ENCODE data around the gene TTC24.

DNA sequence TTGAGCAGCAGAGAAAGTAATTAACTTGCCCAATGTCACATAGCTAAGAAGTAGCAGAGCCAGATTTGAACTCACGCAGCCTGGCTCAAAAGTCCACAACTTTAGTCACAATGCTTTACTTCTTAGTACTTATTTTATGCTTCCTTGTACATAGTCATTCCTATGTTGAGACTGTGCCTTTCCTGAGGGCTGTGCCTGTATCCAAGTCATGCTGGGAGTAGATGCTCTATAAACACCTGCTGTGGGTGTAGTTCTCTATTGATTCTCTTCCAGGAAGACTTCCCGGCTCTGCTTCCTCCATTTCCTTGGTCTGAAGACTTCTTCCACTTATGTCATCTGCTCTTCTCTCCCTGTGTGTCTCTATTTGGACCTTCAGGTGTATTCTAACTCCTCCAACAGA is 23.8 kb upstream of the TTC24 start:
- TF ChIP-seq, protein P1, sequence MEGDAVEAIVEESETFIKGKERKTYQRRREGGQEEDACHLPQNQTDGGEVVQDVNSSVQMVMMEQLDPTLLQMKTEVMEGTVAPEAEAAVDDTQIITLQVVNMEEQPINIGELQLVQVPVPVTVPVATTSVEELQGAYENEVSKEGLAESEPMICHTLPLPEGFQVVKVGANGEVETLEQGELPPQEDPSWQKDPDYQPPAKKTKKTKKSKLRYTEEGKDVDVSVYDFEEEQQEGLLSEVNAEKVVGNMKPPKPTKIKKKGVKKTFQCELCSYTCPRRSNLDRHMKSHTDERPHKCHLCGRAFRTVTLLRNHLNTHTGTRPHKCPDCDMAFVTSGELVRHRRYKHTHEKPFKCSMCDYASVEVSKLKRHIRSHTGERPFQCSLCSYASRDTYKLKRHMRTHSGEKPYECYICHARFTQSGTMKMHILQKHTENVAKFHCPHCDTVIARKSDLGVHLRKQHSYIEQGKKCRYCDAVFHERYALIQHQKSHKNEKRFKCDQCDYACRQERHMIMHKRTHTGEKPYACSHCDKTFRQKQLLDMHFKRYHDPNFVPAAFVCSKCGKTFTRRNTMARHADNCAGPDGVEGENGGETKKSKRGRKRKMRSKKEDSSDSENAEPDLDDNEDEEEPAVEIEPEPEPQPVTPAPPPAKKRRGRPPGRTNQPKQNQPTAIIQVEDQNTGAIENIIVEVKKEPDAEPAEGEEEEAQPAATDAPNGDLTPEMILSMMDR (IDR thresholded peaks at IDR 0.05; ENCODE audit: low read depth, low read length), result no peak
- TF ChIP-seq, protein P2, sequence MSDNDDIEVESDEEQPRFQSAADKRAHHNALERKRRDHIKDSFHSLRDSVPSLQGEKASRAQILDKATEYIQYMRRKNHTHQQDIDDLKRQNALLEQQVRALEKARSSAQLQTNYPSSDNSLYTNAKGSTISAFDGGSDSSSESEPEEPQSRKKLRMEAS (IDR thresholded peaks at IDR 0.05; ENCODE audit: low read depth, low read length), result no peak
- TF ChIP-seq POLR2A (IDR thresholded peaks at IDR 0.05; ENCODE audit: extremely low read depth, insufficient read length), result no peak

Data from NB4 (cell line).